ENCODE measurements around the gene CD69.

CD69 gene

GRCh38 chr12:9760699-9761418 is at the start of gene CD69:
CD69 (minus strand) TSS chr12:9760901; CDS start chr12:9760820, 81 bp downstream.
- in situ Hi-C loops (cut with HindIII; ENCODE audit: low sequenced_read_pairs): no loop called here
- TF ChIP-seq CTCF (IDR thresholded peaks at IDR 0.05; ENCODE audit: low read depth, low read length): no peak
- no peak for DNase-seq (ENCODE audit: low read depth, low spot score)
- H3K4me3 ChIP-seq (ENCODE audit: low read depth, low read length): no peak within 1 kb of the TSS

- no peak for DNase-seq (ENCODE audit: low read depth, low spot score)
- no peak overlapping the region for H3K4me3 ChIP-seq (ENCODE audit: low read depth, low read length)
- no peak for TF ChIP-seq CTCF (IDR thresholded peaks at IDR 0.05; ENCODE audit: low read depth, low read length)
- in situ Hi-C loops (cut with HindIII; ENCODE audit: low sequenced_read_pairs): no loop called here
Observed at GRCh38 chr12:9809866-9810265, 49.2 kb upstream of the CD69 start.

DNA sequence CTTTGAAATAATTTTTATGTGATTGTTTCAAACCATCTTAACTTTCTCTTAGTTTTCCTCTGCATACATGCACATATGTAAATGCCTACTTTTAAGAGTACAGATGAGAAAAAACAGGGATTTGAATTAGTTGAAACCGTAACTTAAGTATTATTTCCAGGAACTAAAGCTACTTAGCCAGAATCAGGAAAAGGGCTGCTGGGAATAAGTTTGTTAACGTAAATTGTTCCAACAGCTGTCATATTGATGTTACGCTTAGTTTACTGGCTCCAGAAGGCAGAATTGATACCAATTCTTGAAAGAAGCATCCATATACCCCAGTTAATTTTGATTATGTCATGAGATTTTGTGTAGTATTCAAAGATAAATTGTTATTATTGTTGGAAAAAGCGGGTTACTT is 48.6 kb upstream of the CD69 start:
- H3K4me3 ChIP-seq (ENCODE audit: low read depth, low read length): no peak overlapping the region
- no peak for TF ChIP-seq CTCF (IDR thresholded peaks at IDR 0.05; ENCODE audit: low read depth, low read length)
- in situ Hi-C loops (cut with HindIII; ENCODE audit: low sequenced_read_pairs): no loop called here
- DNase-seq (ENCODE audit: low read depth, low spot score): no peak

DNA sequence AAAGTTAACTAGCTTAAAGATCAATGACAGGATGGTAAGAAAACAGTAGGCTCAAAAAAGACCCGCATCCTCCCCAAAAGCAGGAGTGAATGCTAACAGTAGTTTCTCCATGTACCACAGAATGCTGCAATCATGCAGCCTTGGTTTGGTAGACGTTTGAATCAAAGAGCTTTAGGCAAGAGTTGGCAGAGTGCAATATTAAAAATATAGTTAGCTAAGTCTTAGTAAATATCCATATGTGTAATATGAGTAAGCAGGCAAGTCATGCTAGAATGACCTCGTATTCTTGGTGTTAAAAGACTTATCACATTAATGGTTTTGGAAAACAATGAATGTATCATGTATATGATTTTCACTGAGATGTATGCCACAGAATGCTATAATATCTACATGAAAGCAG is 47.8 kb upstream of the CD69 start:
- DNase-seq (ENCODE audit: low read depth, low spot score): no peak
- H3K4me3 ChIP-seq (ENCODE audit: low read depth, low read length): no peak overlapping the region
- TF ChIP-seq CTCF (IDR thresholded peaks at IDR 0.05; ENCODE audit: low read depth, low read length): no peak
- in situ Hi-C loops (cut with HindIII; ENCODE audit: low sequenced_read_pairs): no loop called here

DNA sequence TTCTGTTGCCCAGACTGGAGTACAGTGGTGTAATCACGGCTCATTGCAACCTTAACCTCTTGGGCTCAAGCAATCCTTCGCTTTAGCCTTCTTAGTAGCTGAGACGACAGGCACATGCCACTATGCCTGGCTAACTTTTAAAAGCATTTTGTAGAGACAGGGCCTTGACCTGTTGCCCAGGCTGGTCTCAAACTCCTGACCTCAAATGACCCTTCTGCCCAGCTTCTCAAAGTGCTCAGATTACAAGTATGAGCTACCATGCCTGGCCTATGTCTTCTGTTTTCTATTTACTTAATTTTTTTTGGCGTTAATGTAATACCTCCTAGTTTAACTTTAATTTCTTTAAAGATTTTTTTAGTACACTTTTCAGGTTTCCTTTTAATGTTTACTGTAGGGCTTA is 46.0 kb upstream of the CD69 start:
- TF ChIP-seq CTCF (IDR thresholded peaks at IDR 0.05; ENCODE audit: low read depth, low read length): no peak
- H3K4me3 ChIP-seq (ENCODE audit: low read depth, low read length): no peak overlapping the region
- no peak for DNase-seq (ENCODE audit: low read depth, low spot score)
- in situ Hi-C loops (cut with HindIII; ENCODE audit: low sequenced_read_pairs): no loop called here

DNA sequence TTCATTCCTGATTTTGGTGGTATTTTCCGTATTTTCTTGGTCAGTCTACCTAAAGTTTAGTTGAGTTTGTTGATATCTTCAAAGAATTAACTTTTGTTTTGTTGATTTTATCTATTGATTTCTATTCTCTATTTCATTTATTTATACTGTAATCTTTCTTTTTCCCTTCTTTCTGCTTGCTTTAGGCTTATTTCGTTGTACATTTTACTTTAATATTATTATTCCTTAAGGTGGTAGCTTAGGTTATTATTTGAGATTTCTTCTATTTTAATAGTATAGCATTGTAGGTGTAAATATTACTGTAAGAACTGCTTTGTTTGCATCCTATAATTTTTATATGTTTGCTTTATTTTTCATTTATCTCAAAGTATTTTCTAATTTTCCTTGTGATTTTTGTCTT is 45.2 kb upstream of the CD69 start:
- in situ Hi-C loops (cut with HindIII; ENCODE audit: low sequenced_read_pairs): no loop called here
- TF ChIP-seq CTCF (IDR thresholded peaks at IDR 0.05; ENCODE audit: low read depth, low read length): no peak
- no peak for DNase-seq (ENCODE audit: low read depth, low spot score)
- H3K4me3 ChIP-seq (ENCODE audit: low read depth, low read length): no peak overlapping the region

Measured in astrocyte of the spinal cord (primary cell).